OCI-LY7 (cell line): ENCODE measurements around the gene PI4K2B. TPM values are rescaled to one million over a fixed set of nuclear protein-coding genes. Genes with fewer than 3 reads are reported as not detected.

Source experiments
- BruUV-seq: library from RNA; stranded (reverse); fragments of 400-500 nt; replicated peaks from 2 replicates; lab custom pipeline; 2021; lab: Mats Ljungman, UMichigan
- CTCF ChIA-PET: fragments of 300-600 bp; sonication (Branson Sonifier 250); formaldehyde crosslinking; loops from one replicate; lab custom pipeline; 2022; ENCODE audit warnings: antibody characterized with exemption; ENCODE audit not compliant: unreplicated experiment; lab: Charles Lee
- POLR2A ChIA-PET: fragments of 300-600 bp; sonication (Branson Sonifier 250); formaldehyde crosslinking; loops from one replicate; lab custom pipeline; 2022; ENCODE audit warnings: antibody characterized with exemption; lab: Charles Lee
- DNase-seq: peaks from one replicate; pipeline ENCODE4 v3.0.0-alpha.2; 2015; ENCODE audit warnings: low spot score
- H2AFZ ChIP-seq: fragments of 200-600 bp; sonication (generic), shearing (Covaris generic); 2 replicates; pipeline ENCODE4 v1.6.1; 2014; ENCODE audit warnings: mild to moderate bottlenecking, antibody characterized with exemption, low read length, moderate library complexity
- H3K27ac ChIP-seq: fragments of 200-600 bp; sonication (generic); 2 replicates; pipeline ENCODE4 v1.5.1; 2014; ENCODE audit warnings: mixed run types, low read depth, mild to moderate bottlenecking, moderate library complexity, low read length, inconsistent platforms; ENCODE audit not compliant: poor library complexity, severe bottlenecking
- H3K36me3 ChIP-seq: fragments of 200-600 bp; sonication (generic); 2 replicates; pipeline ENCODE4 v1.6.1; 2014; ENCODE audit warnings: mild to moderate bottlenecking, antibody characterized with exemption, low read length, moderate library complexity, mixed read lengths; ENCODE audit not compliant: insufficient read depth
- H3K4me1 ChIP-seq: fragments of 200-600 bp; sonication (generic); 2 replicates; pipeline ENCODE4 v1.5.1; 2014; ENCODE audit warnings: mild to moderate bottlenecking, low read length; ENCODE audit not compliant: insufficient read depth, poor library complexity, severe bottlenecking
- H3K4me2 ChIP-seq: fragments of 200-600 bp; sonication (generic); 2 replicates; pipeline ENCODE4 v1.6.1; 2014; ENCODE audit warnings: mild to moderate bottlenecking, low read length
- H3K4me3 ChIP-seq: fragments of 200-600 bp; sonication (generic); 2 replicates; pipeline ENCODE4 v1.5.1; 2014; ENCODE audit warnings: mild to moderate bottlenecking, low read depth, low read length; ENCODE audit not compliant: poor library complexity, severe bottlenecking
- H3K79me2 ChIP-seq: fragments of 200-600 bp; sonication (generic); 2 replicates; pipeline ENCODE4 v1.6.1; 2016; ENCODE audit warnings: low read depth, mild to moderate bottlenecking, low read length, moderate library complexity, mixed read lengths; ENCODE audit not compliant: insufficient read depth
- H3K9me2 ChIP-seq: fragments of 200-600 bp; sonication (generic); 2 replicates; pipeline ENCODE4 v1.6.1; 2016; ENCODE audit warnings: mild to moderate bottlenecking, low read length, mixed read lengths; ENCODE audit not compliant: insufficient read depth
- H3K9me3 ChIP-seq: fragments of 200-600 bp; sonication (generic); 2 replicates; pipeline ENCODE4 v1.6.1; 2014; ENCODE audit warnings: mild to moderate bottlenecking, mixed run types, low read length, mixed read lengths
- H4K20me1 ChIP-seq: fragments of 200-600 bp; sonication (generic); 2 replicates; pipeline ENCODE4 v1.6.1; 2014; ENCODE audit warnings: mild to moderate bottlenecking, antibody characterized with exemption, low read length, moderate library complexity, mixed read lengths; ENCODE audit not compliant: insufficient read depth
- EZH2phosphoT487 ChIP-seq: fragments of 200-600 bp; sonication (generic); IDR thresholded peaks from 2 replicates; pipeline ENCODE4 v1.6.1; 2018; ENCODE audit warnings: low read depth, borderline replicate concordance, mild to moderate bottlenecking, mixed run types, antibody characterized with exemption, low read length, moderate library complexity, mixed read lengths
- intact Hi-C: fragments of 100-400 bp; cut with micrococcal nuclease; formaldehyde crosslinking; loops from one replicate; pipeline ENCODE4 v1.10.0; 2022; ENCODE audit not compliant: unreplicated experiment
- total RNA-seq, 2 experiments: library from RNA; depleted of rRNA in 1 of 2; stranded (reverse); fragments of >200 nt in 1 of 2; shearing (Covaris generic) in 1 of 2; gene quantifications; 2 replicates each; pipeline ENCODE4 v1.2.3, GENCODE V29; 2014 to 2022
- TF ChIP-seq, protein P1 (sequence below): fragments of 200-600 bp; sonication (generic); conservative IDR thresholded peaks from 2 replicates; pipeline ENCODE4 v1.5.1; 2014; ENCODE audit warnings: mild to moderate bottlenecking, antibody characterized with exemption, low read length, moderate library complexity, mixed read lengths

Gene PI4K2B
- total RNA-seq, 2 experiments from 2014 or later: 40.4 to 41.6 TPM

GRCh38 chr4:25283948-25284347, 50.1 kb downstream of the PI4K2B start:
- DNase-seq: no peak
- Histone ChIP-seq H3K4me1 (no peaks in the 10 kb centered on the region), H3K4me3 (no peak overlapping the region), H3K79me2 (no peaks in the 10 kb centered on the region), H3K36me3 (peaks cover 8% of the 10 kb centered on the region; the same call in 1 of the 2 replicates), H2AFZ (no peak overlapping the region), H3K4me2 (no peak overlapping the region), H3K9me2 (no peaks in the 10 kb centered on the region), H3K9me3 (no peaks in the 10 kb centered on the region), H3K27ac (no peak overlapping the region), H4K20me1 (no peaks in the 10 kb centered on the region)
- no TSS peak for BruUV-seq
- TF ChIP-seq, protein P1, sequence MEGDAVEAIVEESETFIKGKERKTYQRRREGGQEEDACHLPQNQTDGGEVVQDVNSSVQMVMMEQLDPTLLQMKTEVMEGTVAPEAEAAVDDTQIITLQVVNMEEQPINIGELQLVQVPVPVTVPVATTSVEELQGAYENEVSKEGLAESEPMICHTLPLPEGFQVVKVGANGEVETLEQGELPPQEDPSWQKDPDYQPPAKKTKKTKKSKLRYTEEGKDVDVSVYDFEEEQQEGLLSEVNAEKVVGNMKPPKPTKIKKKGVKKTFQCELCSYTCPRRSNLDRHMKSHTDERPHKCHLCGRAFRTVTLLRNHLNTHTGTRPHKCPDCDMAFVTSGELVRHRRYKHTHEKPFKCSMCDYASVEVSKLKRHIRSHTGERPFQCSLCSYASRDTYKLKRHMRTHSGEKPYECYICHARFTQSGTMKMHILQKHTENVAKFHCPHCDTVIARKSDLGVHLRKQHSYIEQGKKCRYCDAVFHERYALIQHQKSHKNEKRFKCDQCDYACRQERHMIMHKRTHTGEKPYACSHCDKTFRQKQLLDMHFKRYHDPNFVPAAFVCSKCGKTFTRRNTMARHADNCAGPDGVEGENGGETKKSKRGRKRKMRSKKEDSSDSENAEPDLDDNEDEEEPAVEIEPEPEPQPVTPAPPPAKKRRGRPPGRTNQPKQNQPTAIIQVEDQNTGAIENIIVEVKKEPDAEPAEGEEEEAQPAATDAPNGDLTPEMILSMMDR: no peak
- no peak for TF ChIP-seq EZH2phosphoT487
- CTCF ChIA-PET: no interaction called here
- intact Hi-C loops: no loop called here
- POLR2A ChIA-PET: interaction anchor here (1.2 kb wide), 1 partner anchor 28 kb away, joined by 3 read pairs; no protein-coding TSS in a partner anchor

- Histone ChIP-seq H3K4me2 (no peak overlapping the region), H3K27ac (no peak overlapping the region), H3K9me3 (no peaks in the 10 kb centered on the region), H3K9me2 (no peaks in the 10 kb centered on the region), H2AFZ (no peak overlapping the region), H4K20me1 (no peaks in the 10 kb centered on the region), H3K79me2 (no peaks in the 10 kb centered on the region), H3K36me3 (peaks cover 7% of the 10 kb centered on the region; the same call in 1 of the 2 replicates), H3K4me3 (no peak overlapping the region), H3K4me1 (no peaks in the 10 kb centered on the region)
- no peak for TF ChIP-seq EZH2phosphoT487
- TF ChIP-seq, protein P1: no peak
- BruUV-seq: no TSS peak
- ChIA-PET CTCF (no interaction called here), POLR2A (no interaction called here)
- intact Hi-C loops: no loop called here
- DNase-seq: no peak
Measured at GRCh38 chr4:25284466-25284865, 50.6 kb downstream of the PI4K2B start.

- no peak overlapping the region for H3K4me3 ChIP-seq
- H2AFZ ChIP-seq: no peak overlapping the region
- no peak for TF ChIP-seq EZH2phosphoT487
- TF ChIP-seq, protein P1: no peak
- H3K27ac ChIP-seq: no peak overlapping the region
- H3K36me3 ChIP-seq: no peaks in the 10 kb centered on the region
- no peaks in the 10 kb centered on the region for H3K4me1 ChIP-seq
- ChIA-PET CTCF (no interaction called here), POLR2A (no interaction called here)
- DNase-seq: no peak
- intact Hi-C loops: no loop called here
- no peaks in the 10 kb centered on the region for H3K9me2 ChIP-seq
- H3K79me2 ChIP-seq: no peaks in the 10 kb centered on the region
- no peaks in the 10 kb centered on the region for H3K9me3 ChIP-seq
- H3K4me2 ChIP-seq: no peak overlapping the region
- no peaks in the 10 kb centered on the region for H4K20me1 ChIP-seq
- no TSS peak for BruUV-seq
Measured at GRCh38 chr4:25290490-25291067, 56.7 kb downstream of the PI4K2B start.
